ENCODE data around the gene LRRC4C.

DNA sequence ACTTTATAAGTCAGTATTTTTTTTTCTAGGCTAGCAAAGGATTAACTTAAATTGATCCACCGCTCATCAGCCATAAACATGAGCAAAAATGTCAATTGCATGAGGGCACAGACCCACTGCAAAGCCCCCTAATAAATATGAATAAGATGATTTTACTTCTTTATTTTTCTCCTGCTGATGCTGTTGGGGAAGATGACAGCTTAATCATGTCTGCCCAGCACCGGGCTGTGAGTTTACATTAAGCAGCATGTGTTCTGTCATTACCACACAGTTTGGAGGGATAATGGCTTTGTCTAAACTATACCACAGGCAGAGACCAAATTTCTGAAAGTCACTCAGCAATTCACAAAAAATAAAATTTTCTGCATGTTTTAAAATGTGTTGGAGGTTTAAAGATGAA lies 346.3 kb downstream of the LRRC4C start:
- TF ChIP-seq, protein P1, sequence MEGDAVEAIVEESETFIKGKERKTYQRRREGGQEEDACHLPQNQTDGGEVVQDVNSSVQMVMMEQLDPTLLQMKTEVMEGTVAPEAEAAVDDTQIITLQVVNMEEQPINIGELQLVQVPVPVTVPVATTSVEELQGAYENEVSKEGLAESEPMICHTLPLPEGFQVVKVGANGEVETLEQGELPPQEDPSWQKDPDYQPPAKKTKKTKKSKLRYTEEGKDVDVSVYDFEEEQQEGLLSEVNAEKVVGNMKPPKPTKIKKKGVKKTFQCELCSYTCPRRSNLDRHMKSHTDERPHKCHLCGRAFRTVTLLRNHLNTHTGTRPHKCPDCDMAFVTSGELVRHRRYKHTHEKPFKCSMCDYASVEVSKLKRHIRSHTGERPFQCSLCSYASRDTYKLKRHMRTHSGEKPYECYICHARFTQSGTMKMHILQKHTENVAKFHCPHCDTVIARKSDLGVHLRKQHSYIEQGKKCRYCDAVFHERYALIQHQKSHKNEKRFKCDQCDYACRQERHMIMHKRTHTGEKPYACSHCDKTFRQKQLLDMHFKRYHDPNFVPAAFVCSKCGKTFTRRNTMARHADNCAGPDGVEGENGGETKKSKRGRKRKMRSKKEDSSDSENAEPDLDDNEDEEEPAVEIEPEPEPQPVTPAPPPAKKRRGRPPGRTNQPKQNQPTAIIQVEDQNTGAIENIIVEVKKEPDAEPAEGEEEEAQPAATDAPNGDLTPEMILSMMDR (IDR thresholded peaks at IDR 0.05): no peak
- no peak for TF ChIP-seq POLR2A (IDR thresholded peaks at IDR 0.05)
